Transverse colon (tissue), 4 donors: Measurements from ENCODE around the gene KCNK13. TPM values are rescaled to one million over a fixed set of nuclear protein-coding genes. Genes with fewer than 3 reads are reported as not detected.
"Not testable (repeated sequence)": the region's sequence is repeated elsewhere in the genome, so short reads cannot be mapped to it uniquely, and the experiment has no call there.

Experiments
- DNase-seq: peaks from one replicate; pipeline ENCODE4 v3.0.0-alpha.2; 2019
- H3K27ac ChIP-seq, 4 donors: fragments of 200-600 bp; sonication (generic); 2 replicates each; pipeline ENCODE4 v1.5.1; 2016 to 2018; ENCODE audit warnings: inconsistent platforms in 4 of 4
- H3K27me3 ChIP-seq: fragments of 200-600 bp; sonication (generic); 2 replicates; pipeline ENCODE4 v1.5.1; 2017; ENCODE audit warnings: inconsistent platforms
- H3K36me3 ChIP-seq, 4 donors: fragments of 200-600 bp; sonication (generic); 2 replicates each; pipeline ENCODE4 v1.5.1; 2017 to 2019; ENCODE audit warnings: inconsistent platforms in 4 of 4
- H3K4me1 ChIP-seq, 4 donors: fragments of 200-600 bp; sonication (generic); 2 replicates each; pipeline ENCODE4 v1.5.1; 2017 to 2020; ENCODE audit warnings: inconsistent platforms in 4 of 4
- H3K4me3 ChIP-seq, 4 donors: fragments of 200-600 bp; sonication (generic); 1 replicate in 1 of 4; 2 replicates in 3 of 4; pipeline versions ENCODE4 v1.5.1 to v1.6.1; 2017 to 2019; ENCODE audit warnings: inconsistent platforms in 4 of 4
- H3K9me3 ChIP-seq, 2 donors: fragments of 200-600 bp; sonication (generic); 2 replicates each; pipeline ENCODE4 v1.5.1; 2017 to 2019; ENCODE audit warnings: inconsistent platforms in 2 of 2
- CTCF ChIP-seq, 5 experiments: fragments of 200-600 bp in 3 of 5; fragments of 450-650 bp in 2 of 5; sonication (generic) in 3 of 5; IDR thresholded peaks; 1 replicate in 2 of 5; 2 replicates in 3 of 5; pipeline ENCODE4 v1.5.1; 2016 to 2017; ENCODE audit warnings: antibody characterized with exemption in 5 of 5, inconsistent platforms in 3 of 5, mild to moderate bottlenecking in 2 of 5, moderate library complexity in 1 of 5
- EP300 ChIP-seq: sonication (generic); formaldehyde crosslinking; IDR thresholded peaks from one replicate; pipeline ENCODE4 v1.6.1; 2017; ENCODE audit warnings: antibody characterized with exemption, low read depth
- POLR2A ChIP-seq: fragments of 450-650 bp; IDR thresholded peaks from one replicate; pipeline ENCODE4 v1.6.1; 2016; ENCODE audit warnings: antibody characterized with exemption, mild to moderate bottlenecking, moderate library complexity
- POLR2AphosphoS5 ChIP-seq, 3 donors: sonication (generic); formaldehyde crosslinking; IDR thresholded peaks; one replicate each; pipeline ENCODE4 v1.6.1; 2016; ENCODE audit warnings: antibody characterized with exemption in 3 of 3
- WGBS, 2 donors: methylation state at CpG; one replicate each; pipeline ENCODE4 v1.1.5; 2018; ENCODE audit warnings: low coverage in 1 of 2; 5-methylcytosine and 5-hydroxymethylcytosine counted together
- in situ Hi-C, 4 donors: fragments of 200-750 bp; cut with MboI; loops; one replicate each; pipeline versions ENCODE4 v1.15.0 to v1.15.1; 2017; ENCODE audit warnings: low sequenced_read_pairs in 3 of 4, low pct_ligation_motif_present in 1 of 4, low pct_unique_long_range_greater_than_20kb in 1 of 4
- intact Hi-C: fragments of 100-400 bp; cut with DNase I; formaldehyde crosslinking; loops from one replicate; pipeline ENCODE4 v1.15.1; 2023; ENCODE audit warnings: low total_unique reads
- small RNA-seq, 4 donors: library from RNA; depleted of rRNA; stranded (forward); fragments of <200 nt; gene quantifications; one replicate each; pipeline ENCODE3, GENCODE V24; 2016
- total RNA-seq, 4 donors: library from RNA; depleted of rRNA; stranded (reverse); fragments of >200 nt; gene quantifications; one replicate each; pipeline ENCODE4 v1.1.0, GENCODE V29; 2016

Gene KCNK13
- total RNA-seq, 4 donors from 2014 or later = 0.14 to 0.64 TPM; not detected in 2

DNA sequence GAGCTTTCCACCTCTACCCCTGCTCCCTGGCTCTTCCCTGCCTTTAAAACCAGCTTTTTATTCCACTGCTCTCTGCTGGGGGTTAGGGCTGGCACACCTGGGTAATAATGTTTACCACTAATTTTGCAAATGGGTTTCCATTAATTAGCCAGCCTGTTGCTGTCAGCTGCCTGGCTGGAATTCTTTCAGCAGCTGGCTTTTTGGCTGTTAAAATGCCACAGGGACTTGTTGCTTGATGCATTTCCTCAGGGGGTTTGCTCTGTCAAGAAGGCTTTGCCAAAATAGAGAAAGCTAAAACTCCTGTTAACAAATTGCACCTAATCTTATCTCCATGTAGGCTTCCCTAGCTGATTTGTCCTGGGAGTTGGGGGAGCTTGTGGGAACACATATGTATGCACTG lies 142.7 kb downstream of the KCNK13 start:
- no peaks in the 10 kb centered on the region for H3K27me3 ChIP-seq
- no peaks in the 10 kb centered on the region for H3K9me3 ChIP-seq
- no peaks in the 10 kb centered on the region for H3K4me1 ChIP-seq
- H3K27ac ChIP-seq = no peak overlapping the region
- no peak overlapping the region for H3K4me3 ChIP-seq
- intact Hi-C loops = no loop called here
- TF ChIP-seq EP300 (no peak), CTCF (IDR thresholded peaks at IDR 0.05) (no peak), POLR2AphosphoS5 (IDR thresholded peaks at IDR 0.05) (no peak), POLR2A (no peak)
- no peaks in the 10 kb centered on the region for H3K36me3 ChIP-seq
- in situ Hi-C loops = no loop called here
- no peak for DNase-seq

- no peak for TF ChIP-seq CTCF (IDR thresholded peaks at IDR 0.05)
- H3K4me1 ChIP-seq = no peaks in the 10 kb centered on the region
- no peaks in the 10 kb centered on the region for H3K9me3 ChIP-seq
- intact Hi-C loops (no loop called here), in situ Hi-C loops (no loop called here)
- no peak for DNase-seq
- H3K27me3 ChIP-seq = no peaks in the 10 kb centered on the region
- no peak overlapping the region for H3K27ac ChIP-seq
- H3K36me3 ChIP-seq = no peaks in the 10 kb centered on the region
- 83% methylated on average over 7 of the region's 7 CpGs; no CpG with 5 or more reads in 1 of the 2 donors for WGBS, 2 donors
- H3K4me3 ChIP-seq = no peak overlapping the region
Observed at GRCh38 chr14:90213099-90213748, 151.4 kb downstream of the KCNK13 start.

GRCh38 chr14:90228478-90228877 lies 166.7 kb downstream of the KCNK13 start:
- Histone ChIP-seq H3K4me1 (no peaks in the 10 kb centered on the region), H3K36me3 (no peaks in the 10 kb centered on the region), H3K27me3 (no peaks in the 10 kb centered on the region), H3K4me3 (no peak overlapping the region), H3K27ac (no peak overlapping the region), H3K9me3 (peaks cover 2% of the 10 kb centered on the region in 2 donors)
- TF ChIP-seq EP300 = no peak
- 60 to 78% methylated on average over 1 to 4 of the region's 4 CpGs for WGBS, 2 donors
- no peak for DNase-seq
- intact Hi-C loops = no loop called here
- in situ Hi-C loops = loop anchor here (25.0 kb wide), 3 partner anchors 241 to 1191 kb away; partner anchors contain the start of genes EFCAB11 (in 1 of the 4) and TDP1 (in 1 of the 4)

GRCh38 chr14:90229942-90230341 lies 168.1 kb downstream of the KCNK13 start:
- H3K4me1 ChIP-seq, H3K4me3 ChIP-seq, H3K27me3 ChIP-seq, DNase-seq, H3K9me3 ChIP-seq, H3K36me3 ChIP-seq, H3K27ac ChIP-seq, intact Hi-C loops: not testable (repeated sequence)
- WGBS, 2 donors = 83 to 100% methylated on average over 1 of the region's 1 CpG
- in situ Hi-C loops = loop anchor here (25.0 kb wide), 3 partner anchors 243 to 1193 kb away; partner anchors contain the start of genes EFCAB11 (in 1 of the 4) and TDP1 (in 1 of the 4)

Small RNA genes lying within 50 kb of the gene (small RNA-seq; reads per million reads assigned to genes)
- 0 reads per million in 4 donors for gene RF00019

Other genes starting within 250 kb of the KCNK13 start
- gene EFCAB11, start 107.3 kb upstream of the KCNK13 start, total RNA-seq = 1 to 10 TPM in 2 of 4 donors, not detected in 2; 6.0 to 6.7 TPM
- 10 to 100 TPM in 3 of 4 donors, under 1 TPM in 1; 0.75 to 28.3 (median 14.5) TPM for gene TDP1, start 106.1 kb upstream of the KCNK13 start, total RNA-seq
- gene PSMC1, start 194.6 kb downstream of the KCNK13 start, total RNA-seq = 10 to 100 TPM; 23.9 to 79.9 (median 56.2) TPM